ENCODE measurements around the gene NUP93. TPM values are rescaled to one million over a fixed set of nuclear protein-coding genes. Genes with fewer than 3 reads are reported as not detected.
"Not testable (repeated sequence)": the region's sequence is repeated elsewhere in the genome, so short reads cannot be mapped to it uniquely, and the experiment has no call there.

NUP93 gene
- total RNA-seq, 1 donor, result 60.9 TPM

GRCh38 chr16:56868175-56868574, 138.2 kb downstream of the NUP93 start:
- no peak overlapping the region for H3K4me3 ChIP-seq (ENCODE audit: low read depth, low read length)
- no peak for DNase-seq (ENCODE audit: low read depth)
- no peak for TF ChIP-seq CTCF (IDR thresholded peaks at IDR 0.05; ENCODE audit: insufficient read depth, low read depth, low read length)

GRCh38 chr16:56868766-56869165, 138.8 kb downstream of the NUP93 start:
- not testable (repeated sequence) for DNase-seq (ENCODE audit: low read depth)

GRCh38 chr16:56869513-56870275, 139.8 kb downstream of the NUP93 start:
- peak; percentile 42 for TF ChIP-seq CTCF (IDR thresholded peaks at IDR 0.05; ENCODE audit: insufficient read depth, low read depth, low read length)
- DNase-seq (ENCODE audit: low read depth), result no peak
- H3K4me3 ChIP-seq (ENCODE audit: low read depth, low read length), result no peak overlapping the region

More at GRCh38 chr16:56868766-56869165, 138.8 kb downstream of the NUP93 start:
- not testable (repeated sequence) for H3K4me3 ChIP-seq (ENCODE audit: low read depth, low read length)

GRCh38 chr16:56870276-56870888, 140.5 kb downstream of the NUP93 start:
- TF ChIP-seq CTCF (IDR thresholded peaks at IDR 0.05; ENCODE audit: insufficient read depth, low read depth, low read length), result no peak
- DNase-seq (ENCODE audit: low read depth), result no peak
- no peak overlapping the region for H3K4me3 ChIP-seq (ENCODE audit: low read depth, low read length)

- DNase-seq (ENCODE audit: low read depth), result peak; percentile 70
- H3K4me3 ChIP-seq (ENCODE audit: low read depth, low read length), result no peak overlapping the region
Measured at GRCh38 chr16:56871172-56871593, 141.3 kb downstream of the NUP93 start.

GRCh38 chr16:56872863-56873391, 143.0 kb downstream of the NUP93 start:
- no peak for TF ChIP-seq CTCF (IDR thresholded peaks at IDR 0.05; ENCODE audit: insufficient read depth, low read depth, low read length)
- H3K4me3 ChIP-seq (ENCODE audit: low read depth, low read length), result no peak overlapping the region
- no peak for DNase-seq (ENCODE audit: low read depth)

More at GRCh38 chr16:56871172-56871593, 141.3 kb downstream of the NUP93 start:
- TF ChIP-seq CTCF (IDR thresholded peaks at IDR 0.05; ENCODE audit: insufficient read depth, low read depth, low read length), result no peak

GRCh38 chr16:56874800-56875199, 144.9 kb downstream of the NUP93 start:
- no peak overlapping the region for H3K4me3 ChIP-seq (ENCODE audit: low read depth, low read length)
- TF ChIP-seq CTCF (IDR thresholded peaks at IDR 0.05; ENCODE audit: insufficient read depth, low read depth, low read length), result peak; percentile 25
- DNase-seq (ENCODE audit: low read depth), result peak; percentile 71
